SKM-1 (cell line): ENCODE measurements around the gene USB1.

Source experiments
- DNase-seq: peaks from one replicate; lab custom pipeline; 2025; ENCODE audit not compliant: unreplicated experiment; lab: John Stamatoyannopoulos, UW

The USB1 gene, protein sequence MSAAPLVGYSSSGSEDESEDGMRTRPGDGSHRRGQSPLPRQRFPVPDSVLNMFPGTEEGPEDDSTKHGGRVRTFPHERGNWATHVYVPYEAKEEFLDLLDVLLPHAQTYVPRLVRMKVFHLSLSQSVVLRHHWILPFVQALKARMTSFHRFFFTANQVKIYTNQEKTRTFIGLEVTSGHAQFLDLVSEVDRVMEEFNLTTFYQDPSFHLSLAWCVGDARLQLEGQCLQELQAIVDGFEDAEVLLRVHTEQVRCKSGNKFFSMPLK

DNA sequence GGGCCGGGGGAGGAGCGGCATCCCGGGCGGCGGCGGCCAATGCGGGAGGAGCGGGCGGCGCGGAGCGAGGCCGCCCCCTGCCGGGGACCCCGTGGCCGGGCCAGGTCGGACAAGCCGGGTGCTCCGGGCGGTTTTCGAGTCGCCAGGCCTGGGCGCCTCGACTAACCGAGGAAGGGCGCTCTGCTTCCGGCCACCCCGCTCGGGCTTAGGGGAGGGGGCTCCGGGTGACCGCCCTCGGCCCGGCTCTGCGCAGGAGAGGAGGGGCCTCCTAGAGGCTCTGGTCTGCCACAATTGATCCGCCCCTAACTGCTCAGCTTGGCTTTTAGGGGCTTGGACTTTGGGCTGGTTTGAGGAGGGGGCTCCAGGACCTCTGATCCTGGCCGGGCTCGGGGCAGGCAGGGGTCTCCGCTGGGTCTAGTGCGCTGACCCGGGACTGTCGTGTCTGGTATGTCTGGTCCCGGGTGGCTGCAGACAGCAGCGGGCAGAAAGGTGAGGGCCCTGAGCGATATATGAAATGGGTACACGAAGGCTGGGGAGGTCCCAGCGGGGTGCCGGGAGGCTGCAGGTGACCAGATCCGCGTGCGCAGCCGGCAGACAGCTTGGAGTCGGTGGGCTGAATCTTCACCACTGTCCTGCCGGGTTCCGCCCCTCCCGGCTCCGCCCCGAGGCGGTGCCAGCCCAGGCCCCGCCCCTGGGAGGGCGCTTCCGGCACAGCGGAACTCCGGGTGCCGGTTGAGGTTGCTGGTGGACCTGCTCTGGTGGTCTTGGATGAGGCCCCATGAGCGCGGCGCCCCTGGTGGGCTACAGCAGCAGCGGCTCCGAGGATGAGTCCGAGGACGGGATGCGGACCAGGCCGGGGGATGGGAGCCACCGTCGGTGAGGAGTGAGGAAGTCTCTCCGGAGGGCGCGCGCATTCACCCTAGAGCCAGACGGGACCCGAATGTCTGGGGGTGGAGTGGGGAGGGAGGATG lies at the start of gene USB1:
USB1 (plus strand) TSS at position 702 of the 971 bp plus-strand sequence; CDS start at position 779, 77 bp downstream.
- DNase-seq: peak; percentile 62

DNA sequence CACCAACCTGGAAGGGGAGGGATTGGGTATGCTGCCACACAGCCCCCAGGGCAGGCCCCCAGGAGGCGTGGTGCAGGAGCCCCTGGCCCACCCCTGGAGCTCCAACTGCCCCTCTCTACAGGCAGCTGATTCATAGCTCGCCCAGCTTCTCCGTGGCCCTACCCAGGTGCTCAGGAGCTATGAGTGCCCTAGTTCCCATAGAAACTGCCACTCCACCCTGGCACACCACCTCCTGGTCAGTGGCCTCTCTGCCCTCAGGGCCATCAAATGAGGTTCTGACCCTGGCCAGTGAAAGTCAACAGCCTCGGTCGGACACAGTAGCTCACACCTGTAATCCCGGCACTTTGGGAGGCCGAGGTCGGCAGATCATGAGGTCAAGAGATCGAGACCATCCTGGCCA lies 48.3 kb upstream of the USB1 start:
- DNase-seq: no peak

DNA sequence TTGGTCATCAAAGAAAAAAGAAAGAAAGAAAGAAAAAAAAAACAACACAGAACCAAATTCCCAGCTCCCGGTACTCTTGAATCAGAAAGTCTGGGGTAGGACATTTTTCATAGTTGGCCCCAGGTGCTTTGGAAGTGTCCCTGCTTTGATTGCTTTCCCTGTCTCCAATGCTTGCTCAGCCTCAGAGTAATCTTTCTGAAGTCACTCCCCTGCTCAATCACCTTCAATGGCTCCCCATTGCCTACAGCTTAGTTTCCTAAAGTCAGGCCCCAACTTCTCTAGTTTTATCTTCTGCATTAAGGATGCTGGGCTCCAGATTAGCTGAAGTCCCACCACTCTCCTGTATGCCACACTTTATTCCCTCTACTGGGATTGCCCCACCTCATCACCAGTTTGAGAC lies 47.4 kb upstream of the USB1 start:
- DNase-seq: no peak

DNA sequence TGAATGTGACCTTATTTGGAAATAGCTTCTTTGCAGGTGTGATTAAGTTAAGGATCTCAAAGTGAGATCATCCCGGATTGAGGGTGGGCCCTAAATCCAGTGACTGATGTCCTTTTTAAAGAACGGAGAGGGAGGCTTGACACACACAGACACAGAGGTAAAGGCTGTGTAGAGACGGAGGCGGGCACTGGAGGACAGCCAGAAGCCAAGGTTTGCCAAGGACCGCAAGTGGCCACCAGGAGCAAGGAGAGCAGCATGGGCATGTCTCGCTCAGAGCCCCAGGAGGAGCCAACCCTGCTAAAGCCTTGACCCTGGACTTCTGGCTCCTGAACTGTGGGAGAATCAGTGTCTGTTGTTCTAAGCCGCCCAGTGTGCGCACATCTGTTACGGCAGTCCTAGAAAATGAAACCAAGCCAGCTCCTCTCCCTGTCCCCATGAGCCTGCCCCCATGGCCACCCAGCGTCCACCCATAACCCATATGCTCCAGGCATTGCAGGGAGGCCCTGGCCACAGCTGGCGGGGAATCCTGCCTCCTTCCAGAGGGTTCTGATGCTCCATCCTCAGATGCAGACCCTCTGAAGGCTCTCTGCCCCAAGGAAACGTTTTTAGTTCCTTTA lies 45.5 kb upstream of the USB1 start:
- DNase-seq: no peak

DNA sequence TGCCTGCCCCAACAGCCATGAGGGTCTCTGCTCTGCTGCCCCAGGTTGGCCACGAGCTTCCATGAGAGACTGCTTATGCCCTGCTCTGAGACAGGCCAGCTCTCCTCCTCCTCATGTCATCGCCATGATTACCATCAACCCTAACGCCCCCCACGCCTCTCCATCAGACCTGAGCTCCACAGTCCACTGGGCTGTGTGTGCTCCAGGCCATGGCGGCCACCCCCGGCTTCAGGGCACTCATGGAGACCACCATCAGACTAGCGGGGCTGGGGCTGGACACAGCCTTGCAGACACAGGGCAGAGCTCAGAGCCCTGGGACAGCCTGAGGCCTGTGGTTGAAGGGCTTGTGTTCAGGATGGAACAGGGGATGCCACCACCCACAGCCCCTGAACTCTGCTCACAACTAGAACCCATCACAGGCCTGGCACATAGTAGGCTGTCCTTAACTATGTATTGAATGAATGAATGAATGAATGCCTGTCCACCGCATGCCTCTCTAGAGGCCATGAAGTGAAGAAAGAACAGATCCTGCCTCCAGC lies 44.9 kb upstream of the USB1 start:
- no peak for DNase-seq

DNA sequence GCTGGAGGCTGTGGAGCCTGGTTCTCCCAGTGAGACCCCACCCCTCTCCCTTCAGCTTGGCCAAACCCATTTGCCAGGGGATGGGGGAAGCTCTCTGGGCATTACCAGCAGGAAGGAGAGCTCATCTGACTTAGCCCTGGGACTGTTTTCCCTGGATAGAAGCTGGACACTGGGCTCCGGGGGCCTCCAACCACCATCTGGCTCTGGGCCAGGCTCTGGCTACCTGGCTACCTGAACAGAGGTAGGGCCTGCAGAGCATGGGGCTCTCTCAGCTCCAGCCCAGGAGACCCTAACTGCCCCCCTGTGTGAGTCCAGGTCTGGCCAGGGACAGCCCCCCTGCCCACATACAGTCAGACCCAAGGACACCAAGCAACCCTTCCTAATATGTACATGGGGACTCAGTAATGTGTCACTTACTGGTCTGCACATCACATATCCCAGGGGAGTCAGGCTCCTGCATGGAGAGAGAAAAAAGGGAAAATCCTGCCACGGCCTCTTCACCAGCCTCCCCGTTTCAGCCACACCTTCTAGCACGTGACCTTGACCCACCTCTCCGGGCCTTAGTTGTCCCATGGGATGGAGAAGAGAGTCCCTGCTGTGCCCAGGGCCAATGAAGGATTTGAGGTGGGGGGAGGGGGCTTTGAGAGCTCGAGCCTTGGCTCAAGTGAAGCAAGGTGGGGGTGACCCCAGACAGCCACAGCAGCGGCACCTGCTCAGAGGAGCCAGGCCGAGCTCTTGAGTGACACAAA lies 44.1 kb upstream of the USB1 start:
- no peak for DNase-seq

DNA sequence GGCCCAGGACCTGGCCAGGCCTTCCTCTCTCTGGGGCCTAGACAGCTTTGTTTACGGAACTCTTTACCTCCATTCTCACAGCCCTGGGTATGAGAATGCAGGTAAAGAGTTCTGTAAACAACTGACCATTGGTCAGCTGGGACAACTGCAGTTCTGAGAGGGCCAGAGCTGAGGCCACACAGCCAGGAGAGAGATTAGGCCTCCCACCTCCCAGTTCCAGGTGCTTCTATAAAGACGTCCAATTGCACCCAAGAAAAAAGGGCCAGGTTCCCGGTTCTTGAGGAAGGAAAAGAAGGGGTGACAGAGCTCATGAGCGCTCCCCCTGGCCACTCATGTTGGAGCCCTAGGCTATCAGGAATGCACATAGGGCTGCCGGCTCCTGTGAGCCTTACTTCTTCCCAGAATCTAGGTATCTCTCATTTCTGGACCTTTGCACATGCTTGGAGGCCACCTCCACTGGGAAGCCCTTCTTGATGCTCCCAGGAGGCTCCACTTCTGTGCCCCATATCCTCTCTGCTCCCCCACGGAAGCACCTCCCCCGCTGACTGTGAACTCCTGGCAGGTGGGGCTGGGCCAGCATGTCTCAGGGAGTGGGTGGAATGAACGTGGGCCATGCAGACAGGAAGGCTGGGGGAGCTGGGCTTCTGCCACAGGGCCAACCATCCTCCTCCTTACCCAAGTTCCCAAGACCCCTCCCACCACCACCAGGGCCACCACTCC lies 43.4 kb upstream of the USB1 start:
- no peak for DNase-seq

DNA sequence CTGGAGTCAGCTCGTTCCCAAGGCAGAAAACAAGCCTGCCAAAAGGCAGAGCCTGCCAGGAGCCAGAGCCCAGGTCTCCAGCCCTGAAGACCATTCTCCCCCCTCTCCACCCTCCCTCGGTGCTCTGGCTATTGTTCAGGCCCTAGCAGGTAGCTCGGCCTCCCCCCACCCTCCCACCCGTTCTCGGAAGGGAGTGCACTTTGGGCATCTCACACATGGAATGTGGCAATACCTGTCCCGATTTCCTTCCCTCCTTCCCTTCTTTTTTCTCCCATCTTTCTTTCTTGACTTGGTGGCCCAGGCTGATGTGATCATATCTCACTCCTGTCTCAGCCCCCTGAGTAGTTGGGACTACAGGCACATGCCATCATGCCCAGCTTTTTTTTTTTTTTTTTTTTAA lies 42.7 kb upstream of the USB1 start:
- DNase-seq: no peak

DNA sequence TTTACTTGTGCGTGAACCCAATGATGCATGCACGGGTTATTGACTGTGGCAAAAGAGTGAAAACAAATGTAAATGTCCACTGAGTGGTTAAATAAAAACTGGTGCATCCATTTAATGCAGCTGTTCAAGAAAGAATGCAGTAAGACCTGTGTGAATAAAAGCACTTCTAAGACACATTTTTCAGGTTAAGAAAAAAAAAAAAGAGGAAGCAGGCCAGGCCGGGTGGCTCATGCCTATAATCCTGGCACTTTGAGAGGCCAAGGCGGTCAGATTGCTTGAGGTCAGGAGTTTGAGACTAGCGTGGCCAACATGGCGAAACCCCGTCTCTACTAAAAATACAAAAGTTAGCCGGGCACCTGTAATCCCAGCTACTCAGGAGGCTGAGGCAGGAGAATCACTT lies 42.1 kb upstream of the USB1 start:
- peak; percentile 36 for DNase-seq

DNA sequence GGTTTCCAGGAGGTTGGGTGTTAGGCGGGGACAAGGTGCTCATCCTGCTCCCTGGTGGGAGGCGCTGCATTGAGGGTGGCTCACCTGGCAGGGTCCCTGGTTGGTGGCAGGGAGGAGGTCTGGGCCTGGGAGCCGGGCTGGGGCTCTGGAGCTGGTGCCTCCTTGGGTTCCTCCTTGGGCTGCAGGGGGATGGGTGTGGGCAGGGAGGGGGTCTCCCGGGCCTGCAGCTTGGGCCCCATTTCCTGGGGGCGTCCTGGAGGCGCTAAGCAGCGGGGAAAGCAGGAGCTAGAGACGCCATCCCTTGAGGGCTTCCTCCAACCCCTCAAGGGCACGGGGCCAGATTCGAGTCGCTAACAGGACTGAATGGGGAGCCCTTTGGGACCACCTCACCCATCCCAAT lies 41.4 kb upstream of the USB1 start:
- DNase-seq: no peak

DNA sequence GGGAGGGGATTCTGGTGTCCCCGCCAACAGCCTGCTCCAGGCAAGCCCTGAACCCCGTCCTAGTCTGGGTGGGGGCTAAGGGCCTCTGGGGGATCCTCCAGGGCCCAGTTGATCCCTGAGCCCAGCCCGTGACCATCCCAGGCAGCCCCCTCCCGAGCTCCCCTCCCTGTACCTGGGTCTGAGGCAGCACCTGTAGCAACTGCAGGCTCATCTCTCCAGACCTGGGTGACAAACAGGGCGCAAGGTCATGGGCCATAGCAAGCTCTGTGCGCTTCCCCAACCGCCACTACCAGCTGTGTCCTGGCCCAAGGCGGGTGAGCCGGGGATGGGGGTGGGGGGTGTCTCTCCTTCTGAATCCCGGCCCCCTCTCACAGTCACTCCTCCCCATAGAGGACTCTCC lies 40.9 kb upstream of the USB1 start:
- no peak for DNase-seq

DNA sequence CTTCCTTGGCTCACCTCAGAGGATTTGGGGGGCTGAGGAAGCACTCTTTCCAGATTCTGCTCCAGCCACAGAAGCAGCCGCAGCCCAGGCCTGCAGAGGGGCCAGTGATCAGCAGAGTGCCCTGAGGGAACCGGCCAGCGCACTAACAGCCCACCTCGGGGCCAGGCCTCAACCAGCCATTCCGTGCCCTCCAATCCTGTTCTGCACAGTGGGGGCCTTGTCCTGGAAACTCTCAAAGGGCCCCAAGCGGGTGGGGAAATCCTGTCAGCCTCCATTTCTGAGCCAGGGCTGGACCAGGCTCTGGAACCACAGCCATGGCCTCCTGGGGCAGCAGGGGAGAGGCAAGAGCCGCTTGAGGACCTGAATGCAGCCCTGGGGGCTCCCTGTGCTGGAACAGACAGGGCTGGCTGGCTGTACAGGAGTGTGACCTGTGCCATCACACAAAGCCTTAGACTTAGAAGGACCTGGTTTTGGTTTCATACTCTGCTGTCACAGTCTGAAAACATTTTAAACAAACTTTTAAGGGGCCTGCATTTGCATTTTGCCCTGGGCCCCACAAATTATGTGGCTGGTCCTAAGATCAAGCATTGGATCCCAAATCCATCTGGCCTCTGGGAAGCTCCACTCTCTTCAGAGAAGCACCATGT lies 40.3 kb upstream of the USB1 start:
- DNase-seq: no peak

DNA sequence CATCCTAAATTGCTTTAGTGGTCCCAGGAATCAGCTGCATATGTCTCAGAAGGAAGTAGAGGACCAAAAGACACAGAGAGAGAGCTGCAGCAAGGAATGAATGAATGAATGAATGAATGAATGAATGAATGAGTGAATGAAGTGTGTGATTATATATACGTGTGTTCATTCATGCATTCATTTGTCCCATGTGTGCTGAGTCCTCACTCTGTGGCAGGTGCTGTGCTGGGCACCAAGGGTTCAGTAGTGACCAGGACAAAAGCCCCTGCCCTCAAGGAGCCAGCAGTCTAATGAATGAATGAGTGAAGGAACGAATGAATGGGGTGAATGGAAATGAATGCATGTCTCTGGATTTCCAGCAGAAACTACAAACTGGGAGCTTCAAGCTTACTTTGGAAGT lies 39.7 kb upstream of the USB1 start:
- no peak for DNase-seq

DNA sequence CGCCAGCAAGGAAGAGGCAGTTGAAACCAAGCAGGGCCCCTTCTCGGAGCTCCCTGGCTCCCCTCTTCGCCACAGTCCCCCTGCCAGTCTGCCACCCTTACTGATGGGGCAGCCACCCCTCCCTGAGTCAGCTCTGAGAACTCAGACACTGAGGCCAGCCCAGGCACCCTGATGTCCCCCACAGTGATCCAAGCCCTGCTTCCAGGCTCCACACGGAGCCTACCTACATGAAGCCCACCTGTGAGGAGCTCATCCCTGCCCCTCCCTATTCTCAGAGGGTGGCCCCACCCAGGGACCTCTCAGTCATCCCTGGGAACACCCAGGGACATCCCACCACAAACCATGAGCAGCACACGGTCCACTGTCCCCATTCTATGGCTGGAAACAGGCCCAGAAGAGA lies 39.2 kb upstream of the USB1 start:
- DNase-seq: no peak

DNA sequence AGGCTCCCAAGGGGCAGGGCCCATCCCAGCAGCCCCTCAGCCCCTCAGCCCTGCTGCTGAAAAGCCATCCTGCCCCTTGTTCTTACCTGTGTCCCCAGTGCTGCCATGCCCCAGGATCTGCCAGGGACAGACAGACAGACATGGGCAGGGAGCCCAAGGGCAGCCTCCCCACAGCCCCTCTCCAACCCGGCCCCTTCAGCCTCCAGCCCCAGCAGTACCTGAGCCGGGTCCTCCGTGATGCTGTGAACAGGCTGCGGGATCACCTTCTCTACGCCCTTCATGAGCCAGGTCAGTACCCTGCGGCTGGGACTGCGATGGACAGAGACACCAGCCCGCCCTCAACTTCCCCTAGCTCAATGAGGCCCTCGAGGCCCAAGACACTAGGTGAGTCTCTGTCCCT lies 38.5 kb upstream of the USB1 start:
- no peak for DNase-seq

DNA sequence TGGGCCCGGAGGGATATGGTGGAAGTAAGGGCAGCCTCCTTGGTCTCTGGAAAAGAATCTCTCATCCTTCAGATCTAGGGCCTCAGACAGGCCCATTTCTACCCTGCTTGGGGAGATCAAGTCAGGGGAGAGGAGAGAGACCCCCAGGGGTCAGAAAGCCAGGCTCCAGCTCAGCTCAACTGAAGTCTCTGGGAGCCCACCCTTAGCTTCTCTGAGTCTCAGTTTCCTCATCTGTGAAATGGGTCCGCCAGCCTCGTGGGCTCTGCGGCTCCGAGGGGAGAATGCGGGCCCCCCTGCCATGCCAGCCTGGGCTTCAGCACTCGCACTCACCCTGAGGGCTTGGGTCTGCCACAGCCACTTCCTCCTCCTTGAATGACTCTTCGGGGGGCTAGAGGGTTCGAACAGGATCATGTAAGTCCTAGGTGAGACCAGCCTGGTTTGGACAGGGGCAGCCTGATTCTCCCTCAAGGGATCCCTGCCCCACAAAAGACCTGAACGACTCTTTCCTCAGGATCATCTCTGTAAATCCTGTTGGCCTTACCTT lies 37.0 kb upstream of the USB1 start:
- no peak for DNase-seq

DNA sequence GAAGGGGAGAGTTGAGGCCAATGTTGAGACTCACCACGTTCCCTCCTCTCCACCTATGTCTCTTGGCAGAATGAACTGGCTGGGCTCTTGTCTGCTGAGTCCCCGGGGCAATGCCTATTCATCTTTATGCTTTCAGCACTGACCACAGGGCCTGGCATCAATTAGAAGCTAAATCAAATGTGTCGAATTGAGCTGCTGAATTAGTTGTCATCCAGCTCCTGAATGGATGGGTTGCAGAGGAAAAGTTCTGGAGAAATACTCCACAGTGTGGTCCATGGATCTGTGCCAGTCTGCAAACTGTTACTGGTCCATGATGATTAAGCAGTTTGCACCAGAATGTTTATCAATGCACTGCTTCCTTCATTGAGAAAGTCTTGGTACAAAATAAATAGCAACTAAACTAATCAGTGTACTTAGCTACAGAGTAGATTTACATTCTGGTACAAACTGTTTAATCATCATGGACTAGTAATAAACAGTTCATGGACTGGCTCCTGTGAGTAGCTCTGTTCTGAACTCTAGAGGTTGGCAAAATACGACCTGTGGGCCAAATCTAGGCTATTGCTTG lies 34.9 kb upstream of the USB1 start:
- DNase-seq: no peak

DNA sequence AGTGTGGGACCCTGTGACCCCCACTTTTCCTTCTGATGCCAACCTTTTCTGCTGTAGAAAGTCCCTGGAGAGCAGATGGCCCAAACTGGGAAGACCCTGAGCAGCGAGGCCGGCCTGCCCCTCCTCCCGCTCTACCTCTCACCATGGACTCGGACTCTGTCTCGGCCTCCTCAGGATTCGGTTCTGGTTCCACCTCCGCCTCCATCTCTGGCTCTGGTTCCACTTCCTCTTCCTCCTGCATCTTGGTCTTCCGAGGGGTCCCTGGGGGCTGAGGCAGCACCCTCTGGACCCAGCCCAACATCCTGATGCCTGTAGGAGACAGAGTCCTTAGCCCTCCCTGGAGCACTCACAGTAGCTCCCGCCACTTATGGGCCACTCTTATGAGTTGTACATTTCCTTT lies 34.2 kb upstream of the USB1 start:
- DNase-seq: no peak

DNA sequence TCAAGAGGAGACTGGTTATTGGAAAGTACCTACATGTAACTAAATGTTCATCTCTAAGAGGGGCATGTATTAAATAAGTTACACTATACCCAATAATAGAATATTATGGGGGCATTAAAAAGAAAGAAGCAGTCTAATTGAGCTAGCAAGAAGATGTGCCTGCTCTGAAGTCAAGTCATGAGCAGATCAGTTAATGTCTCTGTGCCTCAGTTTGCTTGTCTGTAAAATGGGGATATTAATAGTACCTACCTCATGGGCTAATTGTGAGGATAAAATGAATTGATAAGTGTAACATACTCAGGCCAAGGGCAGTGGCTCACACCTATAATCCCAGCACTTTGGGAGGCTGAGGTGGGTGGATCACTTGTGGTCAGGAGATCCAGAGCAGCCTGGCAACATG lies 33.3 kb upstream of the USB1 start:
- DNase-seq: no peak
